B cell (primary cell): ENCODE results near the gene ADAM11.

ENCODE experiments used
- EZH2 ChIP-seq: IDR thresholded peaks from 2 replicates; pipeline ENCODE4 v1.6.1; 2012; ENCODE audit warnings: borderline replicate concordance, low read depth, mild to moderate bottlenecking, moderate library complexity, low read length; ENCODE audit not compliant: insufficient read depth, poor library complexity, severe bottlenecking
- TF ChIP-seq, protein P1 (sequence below): fragments of 200-600 bp; IDR thresholded peaks from one replicate; pipeline ENCODE4 v1.8.0; 2022; ENCODE audit warnings: antibody characterized with exemption, mild to moderate bottlenecking

DNA sequence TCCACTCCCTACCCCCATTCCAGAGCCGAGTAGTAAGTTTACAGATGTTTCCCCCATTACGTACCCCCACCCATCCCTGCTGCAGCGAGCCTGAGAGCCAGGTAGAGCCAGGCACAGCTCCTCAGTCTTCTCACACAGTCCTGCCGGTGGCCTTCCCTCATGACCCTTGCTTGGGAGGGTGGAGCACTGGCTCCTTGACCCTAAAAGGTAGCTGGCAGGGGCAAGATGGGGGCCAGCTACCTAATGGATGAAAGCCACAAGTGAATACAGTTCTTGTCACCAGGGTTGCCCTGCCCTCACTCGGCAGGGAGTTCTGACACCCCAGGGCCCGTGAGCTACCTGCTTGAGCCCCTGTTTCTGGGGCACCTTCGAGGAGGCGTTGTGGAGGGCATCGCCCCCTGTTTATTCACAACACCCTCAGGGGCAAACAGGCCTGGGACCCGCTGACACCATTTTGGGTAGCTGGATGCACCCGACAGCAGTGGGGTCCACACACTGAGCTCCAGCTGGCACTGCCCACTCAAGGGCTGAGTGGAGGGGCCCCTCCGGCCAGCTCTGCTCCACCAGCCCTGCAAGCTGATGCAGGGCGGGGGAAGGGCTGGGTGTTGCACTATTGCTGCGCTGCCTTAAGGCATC is 22.2 kb downstream of the ADAM11 start:
- TF ChIP-seq, protein P1, sequence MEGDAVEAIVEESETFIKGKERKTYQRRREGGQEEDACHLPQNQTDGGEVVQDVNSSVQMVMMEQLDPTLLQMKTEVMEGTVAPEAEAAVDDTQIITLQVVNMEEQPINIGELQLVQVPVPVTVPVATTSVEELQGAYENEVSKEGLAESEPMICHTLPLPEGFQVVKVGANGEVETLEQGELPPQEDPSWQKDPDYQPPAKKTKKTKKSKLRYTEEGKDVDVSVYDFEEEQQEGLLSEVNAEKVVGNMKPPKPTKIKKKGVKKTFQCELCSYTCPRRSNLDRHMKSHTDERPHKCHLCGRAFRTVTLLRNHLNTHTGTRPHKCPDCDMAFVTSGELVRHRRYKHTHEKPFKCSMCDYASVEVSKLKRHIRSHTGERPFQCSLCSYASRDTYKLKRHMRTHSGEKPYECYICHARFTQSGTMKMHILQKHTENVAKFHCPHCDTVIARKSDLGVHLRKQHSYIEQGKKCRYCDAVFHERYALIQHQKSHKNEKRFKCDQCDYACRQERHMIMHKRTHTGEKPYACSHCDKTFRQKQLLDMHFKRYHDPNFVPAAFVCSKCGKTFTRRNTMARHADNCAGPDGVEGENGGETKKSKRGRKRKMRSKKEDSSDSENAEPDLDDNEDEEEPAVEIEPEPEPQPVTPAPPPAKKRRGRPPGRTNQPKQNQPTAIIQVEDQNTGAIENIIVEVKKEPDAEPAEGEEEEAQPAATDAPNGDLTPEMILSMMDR, result no peak
- no peak for TF ChIP-seq EZH2
